Nephron progenitor cell (in vitro differentiated cells): ENCODE measurements around the gene SEBOX.

Source experiments
- DNase-seq: peaks from one replicate; pipeline ENCODE4 v3.0.0; 2021
- H3K27ac Mint-ChIP-seq: 2 replicates; pipeline ENCODE4 v1.8.0; 2021; ENCODE audit warnings: mild to moderate bottlenecking, moderate library complexity, mixed read lengths
- H3K27me3 Mint-ChIP-seq: 2 replicates; pipeline ENCODE4 v1.8.0; 2021; ENCODE audit warnings: mild to moderate bottlenecking, low read depth, mixed read lengths; ENCODE audit not compliant: poor library complexity
- H3K36me3 Mint-ChIP-seq: 2 replicates; pipeline ENCODE4 v1.8.0; 2021; ENCODE audit warnings: low read depth, mixed read lengths
- H3K4me1 Mint-ChIP-seq: 2 replicates; pipeline ENCODE4 v1.8.0; 2021; ENCODE audit warnings: mixed read lengths
- H3K4me3 Mint-ChIP-seq: 2 replicates; pipeline ENCODE4 v1.8.0; 2021; ENCODE audit warnings: mild to moderate bottlenecking, moderate library complexity, mixed read lengths
- H3K9me3 Mint-ChIP-seq: 2 replicates; pipeline ENCODE4 v1.8.0; 2021; ENCODE audit warnings: mild to moderate bottlenecking, moderate library complexity, mixed read lengths
- CTCF ChIP-seq: fragments of 200-600 bp; sonication (generic); IDR thresholded peaks from 2 replicates; pipeline ENCODE4 v1.5.0; 2021; ENCODE audit warnings: antibody characterized with exemption

SEBOX gene

GRCh38 chr17:28396635-28397239 is 31.7 kb upstream of the SEBOX start:
- Mint-ChIP-seq H3K27ac (no peak overlapping the region), H3K4me1 (peaks cover 42% of the 10 kb centered on the region), H3K36me3 (no peaks in the 10 kb centered on the region), H3K4me3 (no peak overlapping the region), H3K9me3 (no peaks in the 10 kb centered on the region), H3K27me3 (peaks cover 3% of the 10 kb centered on the region)
- TF ChIP-seq CTCF = no peak
- DNase-seq = no peak

GRCh38 chr17:28395968-28396367 is 31.0 kb upstream of the SEBOX start:
- Mint-ChIP-seq H3K4me1 (peaks cover 42% of the 10 kb centered on the region), H3K27ac (no peak overlapping the region), H3K9me3 (no peaks in the 10 kb centered on the region), H3K27me3 (peaks cover 5% of the 10 kb centered on the region), H3K4me3 (no peak overlapping the region), H3K36me3 (peaks cover 7% of the 10 kb centered on the region)
- TF ChIP-seq CTCF = no peak
- DNase-seq = no peak

GRCh38 chr17:28395426-28395825 is 30.4 kb upstream of the SEBOX start:
- TF ChIP-seq CTCF = no peak
- Mint-ChIP-seq H3K36me3 (peaks cover 12% of the 10 kb centered on the region), H3K27me3 (peaks cover 7% of the 10 kb centered on the region), H3K9me3 (no peaks in the 10 kb centered on the region), H3K4me1 (peaks cover 42% of the 10 kb centered on the region), H3K4me3 (no peak overlapping the region), H3K27ac (no peak overlapping the region)
- DNase-seq = no peak

GRCh38 chr17:28394337-28395116 is 29.5 kb upstream of the SEBOX start:
- H3K27me3 Mint-ChIP-seq = peaks cover 7% of the 10 kb centered on the region
- peaks cover 21% of the 10 kb centered on the region for H3K36me3 Mint-ChIP-seq
- no peak for TF ChIP-seq CTCF
- no peak for DNase-seq
- no peak overlapping the region for H3K27ac Mint-ChIP-seq
- H3K4me3 Mint-ChIP-seq = no peak overlapping the region
- peaks cover 42% of the 10 kb centered on the region for H3K4me1 Mint-ChIP-seq
- H3K9me3 Mint-ChIP-seq = no peaks in the 10 kb centered on the region

GRCh38 chr17:28392491-28392890 is 27.5 kb upstream of the SEBOX start:
- Mint-ChIP-seq H3K27ac (no peak overlapping the region), H3K27me3 (peaks cover 10% of the 10 kb centered on the region), H3K4me1 (peaks cover 22% of the 10 kb centered on the region), H3K9me3 (no peaks in the 10 kb centered on the region), H3K36me3 (peaks cover 24% of the 10 kb centered on the region), H3K4me3 (no peak overlapping the region)
- DNase-seq = no peak
- TF ChIP-seq CTCF = no peak

- Mint-ChIP-seq H3K27me3 (peaks cover 20% of the 10 kb centered on the region), H3K4me1 (peaks cover 18% of the 10 kb centered on the region), H3K27ac (no peak overlapping the region), H3K4me3 (no peak overlapping the region), H3K36me3 (peaks cover 24% of the 10 kb centered on the region), H3K9me3 (no peaks in the 10 kb centered on the region)
- no peak for DNase-seq
- no peak for TF ChIP-seq CTCF
These were observed 26.4 kb upstream of the SEBOX start for GRCh38 chr17:28391401-28391800.
